GM12865 (cell line): ENCODE measurements around the gene PHLDA3.

Experiments used
- DNase-seq: peaks from one replicate; pipeline ENCODE4 v3.0.0; 2010; ENCODE audit warnings: low read depth
- H3K4me3 ChIP-seq: 2 replicates; pipeline ENCODE4 v1.5.1; 2011; ENCODE audit warnings: mild to moderate bottlenecking, low read depth, low read length, control low read depth
- TF ChIP-seq, protein P1 (sequence below): IDR thresholded peaks from 2 replicates; pipeline ENCODE4 v1.5.1; 2011; ENCODE audit warnings: low read length, control low read depth, low read depth, inconsistent platforms; ENCODE audit not compliant: insufficient read depth; ENCODE audit errors: missing control alignments

Gene PHLDA3

DNA sequence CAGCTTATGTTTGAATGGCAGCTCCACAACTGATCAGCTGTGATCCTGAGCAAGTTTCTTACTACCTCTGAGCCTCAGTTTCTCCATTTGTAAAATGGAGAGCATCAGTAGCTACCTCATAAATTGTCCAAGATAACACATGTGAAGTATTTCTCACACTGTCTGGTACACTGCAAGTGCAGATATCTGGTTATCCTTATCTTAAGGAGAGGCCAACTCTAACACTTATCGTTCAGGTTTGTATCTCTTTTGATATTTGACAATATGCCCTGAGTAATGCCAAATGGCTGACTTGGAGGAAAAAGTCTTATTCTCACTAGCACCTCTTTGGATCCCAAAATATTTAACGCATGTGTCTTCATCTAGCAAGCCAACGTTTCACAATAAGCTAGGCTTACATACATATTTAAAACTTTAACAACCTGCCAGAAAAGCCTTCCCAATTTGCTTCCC lies 35.2 kb upstream of the PHLDA3 start:
- TF ChIP-seq, protein P1, sequence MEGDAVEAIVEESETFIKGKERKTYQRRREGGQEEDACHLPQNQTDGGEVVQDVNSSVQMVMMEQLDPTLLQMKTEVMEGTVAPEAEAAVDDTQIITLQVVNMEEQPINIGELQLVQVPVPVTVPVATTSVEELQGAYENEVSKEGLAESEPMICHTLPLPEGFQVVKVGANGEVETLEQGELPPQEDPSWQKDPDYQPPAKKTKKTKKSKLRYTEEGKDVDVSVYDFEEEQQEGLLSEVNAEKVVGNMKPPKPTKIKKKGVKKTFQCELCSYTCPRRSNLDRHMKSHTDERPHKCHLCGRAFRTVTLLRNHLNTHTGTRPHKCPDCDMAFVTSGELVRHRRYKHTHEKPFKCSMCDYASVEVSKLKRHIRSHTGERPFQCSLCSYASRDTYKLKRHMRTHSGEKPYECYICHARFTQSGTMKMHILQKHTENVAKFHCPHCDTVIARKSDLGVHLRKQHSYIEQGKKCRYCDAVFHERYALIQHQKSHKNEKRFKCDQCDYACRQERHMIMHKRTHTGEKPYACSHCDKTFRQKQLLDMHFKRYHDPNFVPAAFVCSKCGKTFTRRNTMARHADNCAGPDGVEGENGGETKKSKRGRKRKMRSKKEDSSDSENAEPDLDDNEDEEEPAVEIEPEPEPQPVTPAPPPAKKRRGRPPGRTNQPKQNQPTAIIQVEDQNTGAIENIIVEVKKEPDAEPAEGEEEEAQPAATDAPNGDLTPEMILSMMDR: no peak
- no peak for DNase-seq
- no peak overlapping the region for H3K4me3 ChIP-seq

DNA sequence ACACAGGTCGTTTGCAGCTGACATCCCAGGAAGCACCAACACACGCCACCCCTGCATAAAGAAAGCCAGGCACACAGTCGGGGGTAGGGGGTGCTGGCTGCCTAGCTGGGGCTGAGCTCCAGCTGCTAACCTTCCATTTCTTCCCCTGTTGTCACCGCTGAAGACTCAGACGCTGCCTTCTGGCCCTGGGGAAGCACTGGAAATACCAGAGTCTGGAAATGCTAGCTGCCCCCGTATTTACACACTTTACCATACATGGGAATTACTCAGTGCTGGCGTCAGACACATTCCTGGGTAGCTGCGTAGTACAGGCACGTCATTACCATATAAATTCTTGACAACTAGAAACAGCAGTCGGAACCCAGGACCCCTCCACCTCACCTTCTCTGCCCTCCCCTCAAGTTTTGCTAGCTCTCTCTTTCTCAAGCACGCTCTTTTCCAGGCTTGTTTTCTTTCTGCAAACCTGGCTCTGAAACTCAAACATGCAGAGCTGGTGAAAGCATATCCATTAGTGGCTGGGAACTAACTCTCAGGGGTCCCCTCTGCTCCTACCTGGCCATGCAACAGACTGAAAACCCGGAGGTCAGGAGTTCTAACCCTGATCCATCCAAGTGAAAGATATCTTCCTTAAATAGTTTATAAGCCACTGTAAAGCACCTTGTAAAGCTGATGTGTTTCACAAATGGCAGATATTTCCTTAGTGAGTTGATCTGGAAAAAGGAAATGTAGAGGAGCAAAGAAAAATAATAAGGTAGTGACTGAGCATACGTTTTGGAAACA lies 34.6 kb upstream of the PHLDA3 start:
- no peak overlapping the region for H3K4me3 ChIP-seq
- no peak for DNase-seq
- TF ChIP-seq, protein P1: no peak

DNA sequence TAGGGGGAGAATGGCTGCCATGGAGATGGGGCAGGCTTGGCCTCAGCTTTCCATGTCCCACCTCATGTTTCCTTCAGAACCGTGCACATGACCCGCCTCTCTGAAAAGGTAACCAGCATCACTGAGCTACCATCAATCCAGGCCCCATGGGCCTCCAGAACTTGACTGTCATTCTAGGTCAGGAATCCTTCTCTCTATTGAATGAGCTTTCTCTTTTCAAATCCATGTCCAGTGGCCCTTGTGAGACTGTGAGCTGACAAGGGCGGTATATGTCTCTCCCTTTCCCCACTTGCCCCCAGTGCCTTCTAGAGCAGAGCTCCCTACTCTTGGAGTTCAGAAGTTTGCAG lies 33.5 kb upstream of the PHLDA3 start:
- TF ChIP-seq, protein P1: no peak
- no peak for DNase-seq
- H3K4me3 ChIP-seq: no peak overlapping the region

DNA sequence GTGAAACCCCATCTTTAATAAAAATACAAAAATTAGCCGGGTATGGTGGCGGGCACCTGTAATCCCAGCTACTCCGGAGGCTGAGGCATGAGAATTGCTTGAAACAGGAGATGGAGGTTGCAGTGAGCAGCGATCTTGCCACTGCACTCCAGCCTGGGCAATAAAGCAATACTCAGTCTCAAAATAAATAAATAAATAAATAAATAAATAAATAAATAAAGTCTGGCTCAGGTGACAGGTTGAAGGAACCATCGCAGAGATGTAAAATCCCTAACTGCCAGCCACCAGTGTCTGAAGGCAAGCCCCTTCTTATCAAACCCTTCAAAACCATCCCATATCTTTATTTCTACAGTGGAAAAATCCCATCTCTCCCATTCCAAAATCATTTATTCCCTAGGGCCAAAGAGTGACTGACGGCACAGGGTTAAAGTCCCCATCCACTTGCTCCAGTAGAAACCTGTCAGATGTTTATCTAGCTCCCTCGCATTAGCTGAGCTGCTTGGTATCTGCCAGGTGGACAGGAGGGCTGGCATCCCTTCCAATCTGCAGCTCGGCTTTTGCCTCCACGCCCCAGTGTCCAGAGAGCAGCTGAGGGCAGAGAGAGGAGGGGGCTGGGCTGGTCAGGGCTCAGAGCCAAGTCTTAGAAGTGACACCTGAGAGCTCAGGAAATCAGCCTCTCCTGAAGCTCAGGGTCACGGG lies 33.0 kb upstream of the PHLDA3 start:
- TF ChIP-seq, protein P1: no peak
- DNase-seq: no peak
- no peak overlapping the region for H3K4me3 ChIP-seq

DNA sequence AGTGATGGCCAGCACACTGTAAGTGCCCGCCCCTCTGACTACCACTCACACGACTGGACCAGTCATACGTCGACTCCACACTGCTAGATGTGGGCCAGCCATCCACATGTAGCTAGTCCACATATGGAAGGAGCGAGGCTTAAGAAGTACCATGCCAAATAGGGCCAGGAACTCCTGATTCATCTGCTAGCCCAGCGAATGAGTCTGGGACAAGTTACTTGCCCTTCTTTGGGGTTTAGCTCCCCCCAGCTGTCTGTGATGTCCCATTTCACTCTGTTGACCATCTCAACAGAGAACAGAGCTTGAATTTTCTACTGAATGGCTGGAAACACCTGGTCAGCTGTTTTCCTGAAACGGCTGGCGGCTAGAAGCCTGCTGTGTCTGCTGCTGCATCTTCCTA lies 32.2 kb upstream of the PHLDA3 start:
- TF ChIP-seq, protein P1: no peak
- no peak overlapping the region for H3K4me3 ChIP-seq
- no peak for DNase-seq

DNA sequence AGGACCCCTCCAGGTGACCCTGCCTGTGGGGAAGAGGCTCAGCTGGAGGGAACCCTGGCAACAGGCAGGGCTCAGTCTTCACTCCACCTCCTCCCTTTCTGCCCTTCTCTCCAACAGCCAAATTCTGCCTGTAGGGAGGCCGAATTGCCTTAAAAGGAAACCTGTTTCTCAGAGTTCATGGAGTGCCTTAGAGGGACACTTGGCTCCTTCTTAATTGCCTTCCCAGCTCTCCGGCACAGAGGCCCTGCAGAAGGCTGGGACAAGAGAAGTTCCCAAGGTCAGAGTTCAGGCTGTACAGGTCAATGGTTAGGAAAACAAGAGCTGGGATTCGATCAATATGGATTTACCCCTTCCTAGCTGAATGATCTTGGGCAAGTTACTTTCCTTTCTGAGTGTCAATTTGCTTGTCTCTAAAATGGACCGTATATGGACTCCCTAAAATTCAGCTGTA lies 31.7 kb upstream of the PHLDA3 start:
- H3K4me3 ChIP-seq: no peak overlapping the region
- TF ChIP-seq, protein P1: no peak
- no peak for DNase-seq
